Left lung (tissue), 10 donors: ENCODE results near the gene GANC. TPM values are rescaled to one million over a fixed set of nuclear protein-coding genes. Genes with fewer than 3 reads are reported as not detected.

Experiments used
- ATAC-seq: fragments of 200-7000 bp; cut with Tn5 transposase; one replicate; pipeline ENCODE4 v1.9.1; 2020; ENCODE audit warnings: moderate library complexity
- DNase-seq, 4 donors: peaks; one replicate each; pipeline ENCODE4 v3.0.0-alpha.2; 2013 to 2020
- H3K27ac ChIP-seq, 2 donors: fragments of 200-600 bp; sonication (generic) in 1 of 2; one replicate each; pipeline versions ENCODE4 v1.5.0 to v1.8.0; 2020 to 2021
- H3K27me3 ChIP-seq, 2 donors: fragments of 200-600 bp; sonication (generic) in 1 of 2; one replicate each; pipeline versions ENCODE4 v1.5.0 to v1.8.0; 2020 to 2021
- H3K36me3 ChIP-seq, 2 donors: fragments of 200-600 bp; sonication (generic) in 1 of 2; one replicate each; pipeline versions ENCODE4 v1.5.0 to v1.8.0; 2020 to 2021
- H3K4me1 ChIP-seq, 2 donors: fragments of 200-600 bp; one replicate each; pipeline ENCODE4 v1.8.0; 2021
- H3K4me3 ChIP-seq, 2 donors: fragments of 200-600 bp; sonication (generic) in 1 of 2; one replicate each; pipeline versions ENCODE4 v1.5.0 to v1.8.0; 2020 to 2021; ENCODE audit warnings: mild to moderate bottlenecking in 1 of 2
- H3K9me3 ChIP-seq, 2 donors: fragments of 200-600 bp; sonication (generic) in 1 of 2; one replicate each; pipeline versions ENCODE4 v1.5.0 to v1.8.0; 2020 to 2021
- CTCF ChIP-seq, 2 donors: fragments of 200-600 bp; sonication (generic) in 1 of 2; IDR thresholded peaks; one replicate each; pipeline versions ENCODE4 v1.5.0 to v1.8.0; 2021; ENCODE audit warnings: antibody characterized with exemption in 2 of 2
- intact Hi-C, 2 donors: fragments of 100-400 bp; cut with DNase I; formaldehyde crosslinking; loops; one replicate each; pipeline versions ENCODE4 v1.11.2 to v1.14.2; 2022
- polyA plus RNA-seq, 6 donors: library from polyadenylated mRNA; unstranded; fragments of 120-200 nt; gene quantifications; one replicate each; pipeline ENCODE4 v1.2.1, GENCODE V29; 2013; ENCODE audit not compliant: insufficient read length in 6 of 6
- total RNA-seq, 2 donors: library from RNA; stranded (reverse); fragmentation: NEBNext Ultra II Directional; extraction: Animal tissue kit (Norgen Biotek cat#: 25700); gene quantifications; one replicate each; pipeline ENCODE4 v1.2.1, GENCODE V29; 2021
- donor health status: DM: no; HTN: yes; CAD: no.
- donor health status: DM: no; HTN: no; CAD: no.

Gene GANC
- total and polyA plus RNA-seq, 8 donors, result 30.1 to 85.3 (median 37.8) TPM

GRCh38 chr15:42349186-42349585 is 76.2 kb downstream of the GANC start:
- Histone ChIP-seq H3K36me3 (peaks cover 0 to 90% of the 10 kb centered on the region in 2 donors), H3K4me3 (no peak overlapping the region), H3K4me1 (no peaks in the 10 kb centered on the region), H3K27ac (no peak overlapping the region), H3K9me3 (no peaks in the 10 kb centered on the region), H3K27me3 (no peaks in the 10 kb centered on the region)
- no peak for ATAC-seq
- no peak for TF ChIP-seq CTCF (IDR thresholded peaks at IDR 0.05)
- no peak for DNase-seq
- intact Hi-C loops, result no loop called here

- Histone ChIP-seq H3K36me3 (peaks cover 0 to 100% of the 10 kb centered on the region in 2 donors), H3K27me3 (no peaks in the 10 kb centered on the region), H3K9me3 (no peaks in the 10 kb centered on the region), H3K27ac (no peak overlapping the region), H3K4me3 (no peak overlapping the region), H3K4me1 (no peaks in the 10 kb centered on the region)
- no peak for TF ChIP-seq CTCF (IDR thresholded peaks at IDR 0.05)
- ATAC-seq (no peak), DNase-seq (no peak)
- intact Hi-C loops, result no loop called here
Measured at GRCh38 chr15:42352401-42352800, 79.4 kb downstream of the GANC start.

- Histone ChIP-seq H3K36me3 (peaks cover 0 to 99% of the 10 kb centered on the region in 2 donors), H3K4me1 (no peaks in the 10 kb centered on the region), H3K9me3 (no peaks in the 10 kb centered on the region), H3K27me3 (no peaks in the 10 kb centered on the region), H3K27ac (no peak overlapping the region), H3K4me3 (no peak overlapping the region)
- intact Hi-C loops, result no loop called here
- TF ChIP-seq CTCF (IDR thresholded peaks at IDR 0.05), result no peak
- ATAC-seq, result no peak
- DNase-seq, result no peak
Measured at GRCh38 chr15:42353061-42353460, 80.1 kb downstream of the GANC start.

GRCh38 chr15:42354824-42355223 is 81.8 kb downstream of the GANC start:
- H3K27me3 ChIP-seq, result no peaks in the 10 kb centered on the region
- DNase-seq (no peak), ATAC-seq (no peak)
- peaks cover 0 to 85% of the 10 kb centered on the region in 2 donors for H3K36me3 ChIP-seq
- H3K4me1 ChIP-seq, result peaks cover 0 to 7% of the 10 kb centered on the region in 2 donors
- H3K9me3 ChIP-seq, result no peaks in the 10 kb centered on the region
- no peak for TF ChIP-seq CTCF (IDR thresholded peaks at IDR 0.05)
- H3K4me3 ChIP-seq, result no peak overlapping the region
- no peak overlapping the region for H3K27ac ChIP-seq
- intact Hi-C loops, result no loop called here

- Histone ChIP-seq H3K36me3 (peaks cover 0 to 85% of the 10 kb centered on the region in 2 donors), H3K4me1 (peaks cover 0 to 8% of the 10 kb centered on the region in 2 donors)
- intact Hi-C loops, result no loop called here
Measured at GRCh38 chr15:42355291-42355690, 82.3 kb downstream of the GANC start.

More at GRCh38 chr15:42355291-42355690, 82.3 kb downstream of the GANC start:
- DNase-seq (no peak), ATAC-seq (no peak)
- H3K4me3 ChIP-seq, result no peak overlapping the region
- H3K9me3 ChIP-seq, result no peaks in the 10 kb centered on the region
- TF ChIP-seq CTCF (IDR thresholded peaks at IDR 0.05), result no peak
- H3K27me3 ChIP-seq, result no peaks in the 10 kb centered on the region
- H3K27ac ChIP-seq, result no peak overlapping the region
